Measurements from ENCODE around the gene SLC24A4. TPM values are rescaled to one million over a fixed set of nuclear protein-coding genes. Genes with fewer than 3 reads are reported as not detected.

The SLC24A4 gene
- total RNA-seq, 1 experiment from 2014 or later = not detected

DNA sequence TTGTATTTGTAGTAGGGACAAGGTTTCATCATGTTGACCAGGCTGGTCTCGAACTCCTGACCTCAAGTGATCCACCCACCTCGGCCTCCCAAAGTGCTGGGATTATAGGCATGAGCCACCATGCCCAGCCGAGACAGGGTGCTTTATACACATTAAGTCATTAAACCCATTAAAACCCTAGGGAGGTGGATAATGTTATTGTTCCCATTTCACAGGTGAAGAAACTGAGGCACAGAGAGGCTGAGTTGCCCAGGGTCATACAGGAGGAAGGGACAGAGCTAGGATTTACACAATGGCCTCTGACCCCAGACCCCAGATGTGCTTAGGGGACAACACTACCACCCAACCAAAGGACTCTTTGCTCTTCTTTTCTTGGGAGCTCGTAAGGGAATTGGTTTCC, 139.6 kb downstream of the SLC24A4 start:
- no peak for TF ChIP-seq CTCF (IDR thresholded peaks at IDR 0.05; ENCODE audit: unreplicated experiment)
- BruUV-seq (replicated peaks) = no TSS peak
- H3K36me3 Mint-ChIP-seq (ENCODE audit: insufficient read depth, unreplicated experiment) = no peaks in the 10 kb centered on the region
- peaks cover 10% of the 10 kb centered on the region for H3K27me3 Mint-ChIP-seq (ENCODE audit: unreplicated experiment)
- no peaks in the 10 kb centered on the region for H3K9me3 Mint-ChIP-seq (ENCODE audit: low read depth, unreplicated experiment)
- CTCF ChIA-PET = no interaction called here
- no peak overlapping the region for H3K4me3 Mint-ChIP-seq (ENCODE audit: low read depth, unreplicated experiment)
- DNase-seq = no peak
- H3K4me1 Mint-ChIP-seq (ENCODE audit: low read depth, unreplicated experiment) = no peaks in the 10 kb centered on the region
- intact Hi-C loops (cut with micrococcal nuclease; ENCODE audit: unreplicated experiment) = no loop called here
- H3K27ac Mint-ChIP-seq (ENCODE audit: unreplicated experiment) = no peak overlapping the region

- Mint-ChIP-seq H3K27me3 (ENCODE audit: unreplicated experiment) (peaks cover 10% of the 10 kb centered on the region), H3K4me3 (ENCODE audit: low read depth, unreplicated experiment) (no peak overlapping the region), H3K4me1 (ENCODE audit: low read depth, unreplicated experiment) (no peaks in the 10 kb centered on the region), H3K9me3 (ENCODE audit: low read depth, unreplicated experiment) (no peaks in the 10 kb centered on the region), H3K36me3 (ENCODE audit: insufficient read depth, unreplicated experiment) (no peaks in the 10 kb centered on the region), H3K27ac (ENCODE audit: unreplicated experiment) (no peak overlapping the region)
- CTCF ChIA-PET = no interaction called here
- no peak for TF ChIP-seq CTCF (IDR thresholded peaks at IDR 0.05; ENCODE audit: unreplicated experiment)
- BruUV-seq (replicated peaks) = no TSS peak
- DNase-seq = no peak
- intact Hi-C loops (cut with micrococcal nuclease; ENCODE audit: unreplicated experiment) = no loop called here
Observed at GRCh38 chr14:92463141-92463540, 140.2 kb downstream of the SLC24A4 start.

GRCh38 chr14:92464156-92464555, 141.2 kb downstream of the SLC24A4 start:
- Mint-ChIP-seq H3K36me3 (ENCODE audit: insufficient read depth, unreplicated experiment) (no peaks in the 10 kb centered on the region), H3K27me3 (ENCODE audit: unreplicated experiment) (peaks cover 10% of the 10 kb centered on the region), H3K4me3 (ENCODE audit: low read depth, unreplicated experiment) (no peak overlapping the region), H3K9me3 (ENCODE audit: low read depth, unreplicated experiment) (no peaks in the 10 kb centered on the region), H3K4me1 (ENCODE audit: low read depth, unreplicated experiment) (no peaks in the 10 kb centered on the region), H3K27ac (ENCODE audit: unreplicated experiment) (no peak overlapping the region)
- TF ChIP-seq CTCF (IDR thresholded peaks at IDR 0.05; ENCODE audit: unreplicated experiment) = no peak
- no peak for DNase-seq
- intact Hi-C loops (cut with micrococcal nuclease; ENCODE audit: unreplicated experiment) = no loop called here
- BruUV-seq (replicated peaks) = no TSS peak
- CTCF ChIA-PET = no interaction called here

- BruUV-seq (replicated peaks) = no TSS peak
- intact Hi-C loops (cut with micrococcal nuclease; ENCODE audit: unreplicated experiment) = no loop called here
- no peak for TF ChIP-seq CTCF (IDR thresholded peaks at IDR 0.05; ENCODE audit: unreplicated experiment)
- H3K27ac Mint-ChIP-seq (ENCODE audit: unreplicated experiment) = no peak overlapping the region
- H3K27me3 Mint-ChIP-seq (ENCODE audit: unreplicated experiment) = peaks cover 10% of the 10 kb centered on the region
- H3K4me1 Mint-ChIP-seq (ENCODE audit: low read depth, unreplicated experiment) = peaks cover 2% of the 10 kb centered on the region
- DNase-seq = no peak
- no peaks in the 10 kb centered on the region for H3K36me3 Mint-ChIP-seq (ENCODE audit: insufficient read depth, unreplicated experiment)
- H3K9me3 Mint-ChIP-seq (ENCODE audit: low read depth, unreplicated experiment) = no peaks in the 10 kb centered on the region
- CTCF ChIA-PET = no interaction called here
- H3K4me3 Mint-ChIP-seq (ENCODE audit: low read depth, unreplicated experiment) = no peak overlapping the region
Observed at GRCh38 chr14:92464716-92465115, 141.8 kb downstream of the SLC24A4 start.
